SU-DHL-6 (cell line): ENCODE data around the gene UBXN10.

Experiments used
- EZH2phosphoT487 ChIP-seq: fragments of 200-600 bp; sonication (generic), shearing (Covaris generic); conservative IDR thresholded peaks from 2 replicates; pipeline ENCODE4 v1.6.1; 2018; ENCODE audit warnings: mild to moderate bottlenecking, antibody characterized with exemption, low read length, moderate library complexity, mixed read lengths
- TF ChIP-seq, protein P1 (sequence below): fragments of 200-600 bp; sonication (generic); IDR thresholded peaks from one replicate; pipeline ENCODE4 v1.5.1; 2017; ENCODE audit warnings: antibody characterized with exemption, mild to moderate bottlenecking, low read length, moderate library complexity; ENCODE audit not compliant: insufficient read depth, poor library complexity, severe bottlenecking

DNA sequence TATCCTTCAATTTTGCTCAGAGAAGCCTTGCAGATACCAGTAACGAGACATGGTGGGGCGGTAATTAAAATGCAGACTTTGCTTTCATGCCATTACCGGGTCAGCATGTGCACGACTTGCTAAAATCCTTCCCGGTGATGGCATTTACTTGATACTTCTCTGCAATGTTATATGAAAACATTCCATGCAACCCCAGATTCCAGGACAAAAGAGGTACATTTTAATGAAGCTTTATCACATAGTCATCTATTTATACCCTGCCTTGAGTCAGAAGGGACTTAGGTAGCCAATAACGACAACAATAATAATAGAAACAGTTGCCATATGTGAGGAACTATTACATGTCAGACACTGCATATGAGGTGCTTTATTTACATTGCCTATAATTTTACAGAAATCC is 29.8 kb downstream of the UBXN10 start:
- TF ChIP-seq, protein P1, sequence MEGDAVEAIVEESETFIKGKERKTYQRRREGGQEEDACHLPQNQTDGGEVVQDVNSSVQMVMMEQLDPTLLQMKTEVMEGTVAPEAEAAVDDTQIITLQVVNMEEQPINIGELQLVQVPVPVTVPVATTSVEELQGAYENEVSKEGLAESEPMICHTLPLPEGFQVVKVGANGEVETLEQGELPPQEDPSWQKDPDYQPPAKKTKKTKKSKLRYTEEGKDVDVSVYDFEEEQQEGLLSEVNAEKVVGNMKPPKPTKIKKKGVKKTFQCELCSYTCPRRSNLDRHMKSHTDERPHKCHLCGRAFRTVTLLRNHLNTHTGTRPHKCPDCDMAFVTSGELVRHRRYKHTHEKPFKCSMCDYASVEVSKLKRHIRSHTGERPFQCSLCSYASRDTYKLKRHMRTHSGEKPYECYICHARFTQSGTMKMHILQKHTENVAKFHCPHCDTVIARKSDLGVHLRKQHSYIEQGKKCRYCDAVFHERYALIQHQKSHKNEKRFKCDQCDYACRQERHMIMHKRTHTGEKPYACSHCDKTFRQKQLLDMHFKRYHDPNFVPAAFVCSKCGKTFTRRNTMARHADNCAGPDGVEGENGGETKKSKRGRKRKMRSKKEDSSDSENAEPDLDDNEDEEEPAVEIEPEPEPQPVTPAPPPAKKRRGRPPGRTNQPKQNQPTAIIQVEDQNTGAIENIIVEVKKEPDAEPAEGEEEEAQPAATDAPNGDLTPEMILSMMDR, result no peak
- TF ChIP-seq EZH2phosphoT487, result no peak
